GM21390 (cell line): ENCODE data around the gene VAV2.

Source experiments
- ATAC-seq: cut with Tn5 transposase; IDR thresholded peaks from one replicate; pipeline ENCODE4 v1.9.1; 2021; ENCODE audit not compliant: unreplicated experiment

Gene VAV2

DNA sequence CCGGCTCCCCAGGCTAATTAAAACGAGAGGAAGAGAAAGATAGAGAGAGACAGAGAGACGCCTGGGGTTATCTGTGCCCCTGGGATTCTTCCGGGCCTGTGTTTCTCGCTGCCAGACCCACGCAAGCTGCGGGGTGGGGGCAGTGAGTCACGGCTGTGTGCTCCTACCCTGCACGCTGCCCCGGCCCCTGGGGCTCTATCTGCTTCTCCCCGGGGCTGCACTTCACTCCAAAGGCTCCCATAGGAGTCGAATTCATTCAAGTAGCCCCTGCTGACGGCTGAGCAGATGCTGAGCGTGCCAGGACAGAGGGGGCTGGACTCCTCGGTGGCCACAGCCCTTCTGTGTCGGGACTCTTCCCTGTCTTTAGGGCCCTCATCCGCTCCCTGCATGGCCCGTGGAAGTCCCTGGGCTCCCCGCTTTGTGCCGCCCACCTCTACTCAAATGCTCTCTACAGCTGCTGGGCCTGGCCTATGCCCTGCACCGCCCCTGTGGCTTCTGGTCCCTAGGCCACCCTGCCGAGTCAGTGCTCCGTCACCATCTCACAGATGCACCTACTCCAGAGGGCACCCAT is 276.7 kb downstream of the VAV2 start:
- ATAC-seq, result no peak

DNA sequence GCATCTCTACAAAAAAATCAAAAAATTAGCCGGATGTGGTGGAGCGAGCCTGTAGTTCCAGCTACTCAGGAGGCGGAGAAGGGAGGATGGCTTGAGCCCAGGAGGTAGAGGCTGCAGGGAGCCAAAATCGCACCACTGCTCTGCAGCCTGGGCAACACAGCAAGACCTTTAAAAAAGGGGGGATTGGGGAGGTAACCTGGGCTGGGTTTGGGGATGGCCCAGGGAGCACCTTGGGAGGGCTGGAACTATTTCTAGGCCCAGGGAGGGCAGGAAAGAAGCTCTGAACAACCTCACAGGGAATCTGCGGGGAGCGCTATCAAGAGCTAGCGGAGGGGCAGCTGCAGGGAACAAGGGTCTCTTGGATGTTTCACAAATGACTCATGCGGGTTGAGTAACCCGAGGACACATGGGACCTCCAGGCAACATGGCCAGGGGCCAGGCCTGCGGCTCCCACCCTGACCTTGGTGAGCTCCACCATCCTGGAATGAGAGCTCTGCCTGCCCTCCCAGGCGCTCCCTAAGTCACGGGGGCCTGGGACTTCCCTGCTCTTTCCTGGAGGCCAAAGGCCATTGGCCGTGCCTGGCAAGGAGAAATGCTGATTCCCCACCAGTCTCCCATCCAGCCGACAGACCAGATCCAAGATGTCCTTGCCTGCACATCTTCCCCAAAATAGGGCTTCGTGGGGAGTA is 277.4 kb downstream of the VAV2 start:
- ATAC-seq, result no peak

GRCh38 chr9:133713960-133714495 is 278.1 kb downstream of the VAV2 start:
- ATAC-seq, result no peak

GRCh38 chr9:133713150-133713959 is 278.8 kb downstream of the VAV2 start:
- ATAC-seq, result no peak

GRCh38 chr9:133712221-133713100 is 279.7 kb downstream of the VAV2 start:
- ATAC-seq, result no peak
